Omental fat pad (tissue), 4 donors: ENCODE results near the gene PSMD11. TPM values are rescaled to one million over a fixed set of nuclear protein-coding genes. Genes with fewer than 3 reads are reported as not detected.

Experiments
- ATAC-seq: fragments of 150-250 bp; one replicate; pipeline ENCODE4 v1.9.1; 2016; ENCODE audit warnings: mild to moderate bottlenecking, moderate library complexity; ENCODE audit not compliant: low FRiP score
- DNase-seq: peaks from one replicate; pipeline ENCODE4 v3.0.0-alpha.2; 2019; ENCODE audit warnings: low spot score
- total RNA-seq, 4 donors: library from RNA; depleted of rRNA; stranded (reverse); fragments of >200 nt; gene quantifications; one replicate each; pipeline ENCODE4 v1.1.0, GENCODE V29; 2016
- TF ChIP-seq, protein P1 (sequence below), 3 donors: fragments of 450-650 bp; IDR thresholded peaks; one replicate each; pipeline ENCODE4 v1.5.1; 2016 to 2017; ENCODE audit warnings: antibody characterized with exemption in 3 of 3, mild to moderate bottlenecking in 3 of 3, moderate library complexity in 2 of 3

PSMD11 gene
- total RNA-seq, 4 donors from 2014 or later, result 58.2 to 114 (median 67.0) TPM

DNA sequence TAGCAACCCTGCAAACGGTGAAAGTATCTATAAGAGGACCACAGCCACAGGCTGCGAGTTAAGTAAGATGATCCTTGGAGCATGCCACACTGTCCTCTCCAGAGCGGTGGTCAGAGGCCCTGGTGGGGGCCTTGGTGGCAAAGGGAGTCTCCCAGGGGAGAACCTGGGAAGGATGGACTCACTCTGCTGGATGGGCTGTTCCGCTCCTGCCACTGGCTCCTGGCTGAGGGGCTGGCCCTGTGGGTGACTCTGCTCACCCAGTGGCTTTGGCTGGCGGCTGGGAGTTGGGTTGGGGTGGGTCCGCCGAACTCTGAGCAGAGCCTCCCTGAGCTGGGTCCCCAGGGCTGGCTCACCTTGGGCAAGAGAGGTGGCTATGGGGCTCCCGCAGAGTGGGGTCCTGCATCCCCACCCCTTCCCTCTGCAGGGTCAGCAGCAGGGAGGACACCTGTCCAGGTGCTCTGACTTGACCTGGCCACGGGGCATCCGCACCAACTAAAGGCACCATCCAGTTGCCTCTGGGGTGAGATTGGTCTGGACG, 49.7 kb downstream of the PSMD11 start:
- TF ChIP-seq, protein P1, sequence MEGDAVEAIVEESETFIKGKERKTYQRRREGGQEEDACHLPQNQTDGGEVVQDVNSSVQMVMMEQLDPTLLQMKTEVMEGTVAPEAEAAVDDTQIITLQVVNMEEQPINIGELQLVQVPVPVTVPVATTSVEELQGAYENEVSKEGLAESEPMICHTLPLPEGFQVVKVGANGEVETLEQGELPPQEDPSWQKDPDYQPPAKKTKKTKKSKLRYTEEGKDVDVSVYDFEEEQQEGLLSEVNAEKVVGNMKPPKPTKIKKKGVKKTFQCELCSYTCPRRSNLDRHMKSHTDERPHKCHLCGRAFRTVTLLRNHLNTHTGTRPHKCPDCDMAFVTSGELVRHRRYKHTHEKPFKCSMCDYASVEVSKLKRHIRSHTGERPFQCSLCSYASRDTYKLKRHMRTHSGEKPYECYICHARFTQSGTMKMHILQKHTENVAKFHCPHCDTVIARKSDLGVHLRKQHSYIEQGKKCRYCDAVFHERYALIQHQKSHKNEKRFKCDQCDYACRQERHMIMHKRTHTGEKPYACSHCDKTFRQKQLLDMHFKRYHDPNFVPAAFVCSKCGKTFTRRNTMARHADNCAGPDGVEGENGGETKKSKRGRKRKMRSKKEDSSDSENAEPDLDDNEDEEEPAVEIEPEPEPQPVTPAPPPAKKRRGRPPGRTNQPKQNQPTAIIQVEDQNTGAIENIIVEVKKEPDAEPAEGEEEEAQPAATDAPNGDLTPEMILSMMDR (IDR thresholded peaks at IDR 0.05), result no peak
- no peak for DNase-seq
- ATAC-seq, result no peak

DNA sequence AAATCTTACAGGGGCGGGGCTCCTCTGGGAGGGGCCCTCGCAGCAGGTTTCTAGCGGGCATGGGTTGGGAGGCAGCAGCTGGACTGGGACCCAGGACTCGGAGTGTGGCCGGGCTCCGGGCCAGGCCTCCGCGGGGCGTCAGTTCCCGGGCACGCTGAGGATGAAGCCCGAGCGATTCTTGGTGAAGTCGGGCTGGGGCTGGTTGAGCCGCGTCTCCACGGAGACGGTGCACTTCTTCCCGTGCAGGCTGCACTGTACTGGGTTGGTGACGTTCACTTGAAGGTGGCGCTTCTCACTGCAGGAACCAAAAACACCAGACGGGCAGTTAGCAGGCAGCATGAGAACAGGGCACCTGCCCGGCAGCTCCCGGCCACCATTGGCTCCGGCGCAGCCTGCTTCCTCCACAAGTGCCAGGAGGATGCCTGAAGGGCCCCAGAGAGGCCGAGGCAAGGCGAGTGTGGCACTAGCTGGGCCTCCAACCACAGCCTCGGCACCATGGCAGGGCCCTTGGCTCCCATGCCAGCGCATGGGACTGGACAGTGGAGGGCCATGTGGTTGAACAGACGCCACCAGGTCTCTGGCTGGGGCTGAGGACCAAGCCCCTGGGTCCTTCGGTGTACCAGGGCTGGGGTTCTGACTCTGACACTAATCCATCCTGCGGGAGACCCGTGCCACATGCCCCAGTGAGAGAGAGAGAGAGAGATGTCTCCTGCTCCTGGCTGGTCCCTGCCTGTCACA, 50.5 kb downstream of the PSMD11 start:
- TF ChIP-seq, protein P1 (IDR thresholded peaks at IDR 0.05), result no peak
- DNase-seq, result no peak
- no peak for ATAC-seq

DNA sequence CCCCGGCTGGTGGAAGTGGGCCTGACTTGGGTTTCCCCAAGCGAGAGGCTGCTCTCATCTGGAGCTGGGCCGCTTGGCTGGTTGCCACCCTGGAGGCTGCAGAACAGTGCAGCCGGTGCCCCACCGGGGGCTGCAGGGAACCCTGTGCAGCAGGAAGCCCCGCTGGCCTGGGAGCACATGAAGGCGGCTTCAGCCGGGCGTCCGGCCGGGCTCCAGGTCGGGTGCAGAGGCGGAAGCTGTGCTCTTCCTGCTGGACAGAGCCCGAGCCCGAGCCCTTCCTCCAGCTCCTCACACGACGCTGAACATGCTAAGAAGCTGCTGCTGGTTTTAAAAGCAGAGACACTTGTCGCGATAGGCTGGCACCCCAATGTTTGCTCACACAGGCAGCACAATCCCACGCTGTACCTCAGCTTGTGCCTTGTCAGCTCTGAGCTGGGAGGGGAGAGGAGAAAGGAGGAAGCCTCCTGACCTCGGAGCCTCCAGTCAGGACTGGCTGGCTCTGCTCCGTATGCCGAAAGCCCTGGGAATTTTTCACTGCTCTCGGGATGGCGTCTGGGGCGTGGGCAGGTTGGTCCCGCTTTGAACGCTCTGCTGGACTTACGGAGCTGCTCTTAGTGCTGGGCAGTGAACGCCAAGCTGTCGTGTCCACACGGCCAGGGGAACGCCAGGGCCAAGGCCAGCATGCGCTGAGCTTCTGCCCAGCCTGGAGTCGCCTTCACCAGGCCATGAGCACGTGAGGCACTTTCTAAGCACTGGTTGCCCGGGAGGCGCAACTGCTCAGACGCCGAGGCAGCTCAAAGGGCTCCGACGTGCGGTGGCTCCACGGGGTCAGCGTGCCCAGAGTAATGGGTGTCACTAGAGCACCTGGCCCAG, 51.3 kb downstream of the PSMD11 start:
- no peak for DNase-seq
- ATAC-seq, result no peak

DNA sequence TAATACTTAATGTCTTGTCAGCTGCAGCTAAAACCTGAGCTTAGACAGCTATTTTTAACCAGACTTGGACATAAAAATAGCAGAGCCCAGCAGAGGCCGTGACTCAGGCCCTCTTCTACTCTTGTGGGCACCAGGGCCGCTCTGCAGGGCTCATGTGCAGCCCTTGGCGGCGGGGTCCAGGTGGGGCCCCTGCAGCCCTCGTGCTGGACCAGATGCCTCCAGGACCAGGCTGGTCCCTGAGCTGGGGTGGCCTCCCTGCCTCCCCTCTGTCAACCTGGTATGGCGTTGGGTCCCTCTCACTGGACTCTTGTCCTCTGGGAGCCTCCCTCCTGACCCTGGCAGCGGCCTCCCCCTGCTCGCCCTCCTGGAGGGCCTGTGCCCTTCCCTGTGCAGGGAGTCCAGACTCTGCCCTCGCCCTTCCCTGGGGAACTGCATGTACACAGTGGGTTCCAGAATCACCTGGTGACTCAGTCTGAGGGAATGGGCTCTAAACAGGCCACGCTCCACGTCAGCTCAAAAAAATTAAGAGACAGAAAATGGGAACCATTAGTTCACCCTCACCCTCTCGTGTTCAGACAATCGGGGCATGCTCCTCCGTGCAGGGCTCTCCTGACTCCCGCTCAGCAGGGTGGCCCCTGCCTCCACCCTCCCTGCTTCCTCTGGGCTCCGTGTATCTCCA, 52.2 kb downstream of the PSMD11 start:
- DNase-seq, result no peak
- ATAC-seq, result no peak
- TF ChIP-seq, protein P1 (IDR thresholded peaks at IDR 0.05), result no peak

More for the DNA sequence above, 51.3 kb downstream of the PSMD11 start:
- TF ChIP-seq, protein P1 (IDR thresholded peaks at IDR 0.05), result no peak

GRCh38 chr17:32497431-32498205, 53.3 kb downstream of the PSMD11 start:
- ATAC-seq (no peak), DNase-seq (no peak)
- TF ChIP-seq, protein P1 (IDR thresholded peaks at IDR 0.05), result no peak

- ATAC-seq (no peak), DNase-seq (no peak)
- TF ChIP-seq, protein P1 (IDR thresholded peaks at IDR 0.05), result no peak
These were observed 54.1 kb downstream of the PSMD11 start for GRCh38 chr17:32498391-32498790.
